Neural cell (in vitro differentiated cells): Measurements from ENCODE around the gene COQ7. TPM values are rescaled to one million over a fixed set of nuclear protein-coding genes. Genes with fewer than 3 reads are reported as not detected.

Source experiments
- H2AFZ ChIP-seq: fragments of 200-600, 300-800 bp; sonication (generic), shearing (Covaris generic); 2 replicates; pipeline ENCODE4 v1.6.0; 2014; ENCODE audit warnings: low read depth, mild to moderate bottlenecking, antibody characterized with exemption, low read length, moderate library complexity
- H3F3A ChIP-seq: fragments of 200-600 bp; shearing (Covaris generic); 2 replicates; pipeline ENCODE4 v1.6.1; 2016; ENCODE audit warnings: mild to moderate bottlenecking, moderate library complexity, mixed read lengths, antibody characterized with exemption, low read length; ENCODE audit not compliant: insufficient read depth, poor library complexity, severe bottlenecking
- H3K27ac ChIP-seq: fragments of 200-600, 300-800 bp; sonication (generic), shearing (Covaris generic); 2 replicates; pipeline ENCODE4 v1.5.1; 2014; ENCODE audit warnings: mild to moderate bottlenecking, low read length, moderate library complexity
- H3K27me3 ChIP-seq: fragments of 300-800, 200-600 bp; sonication (generic), shearing (Covaris generic); 2 replicates; pipeline ENCODE4 v1.6.0; 2014; ENCODE audit warnings: mild to moderate bottlenecking, low read depth, low read length, moderate library complexity; ENCODE audit not compliant: insufficient read depth
- H3K36me3 ChIP-seq: fragments of 300-800, 200-600 bp; sonication (generic), shearing (Covaris generic); 2 replicates; pipeline ENCODE4 v1.5.1; 2014; ENCODE audit warnings: mild to moderate bottlenecking, antibody characterized with exemption, low read length, moderate library complexity; ENCODE audit not compliant: insufficient read depth
- H3K4me2 ChIP-seq: fragments of 300-800, 200-600 bp; sonication (generic), shearing (Covaris generic); 2 replicates; pipeline ENCODE4 v1.6.0; 2014; ENCODE audit warnings: mild to moderate bottlenecking, low read length
- H3K4me3 ChIP-seq: fragments of 300-800, 200-600 bp; sonication (generic), shearing (Covaris generic); 2 replicates; pipeline ENCODE4 v1.5.1; 2014; ENCODE audit warnings: mild to moderate bottlenecking, low read length, moderate library complexity
- H3K79me2 ChIP-seq: fragments of 200-600 bp; shearing (Covaris generic); replicated peaks from 2 replicates; pipeline ENCODE4 v1.6.0; 2014; ENCODE audit warnings: mild to moderate bottlenecking, low read length, moderate library complexity; ENCODE audit not compliant: insufficient read depth
- H3K9ac ChIP-seq: fragments of 300-800, 200-600 bp; sonication (generic), shearing (Covaris generic); 2 replicates; pipeline ENCODE4 v1.6.1; 2016; ENCODE audit warnings: mild to moderate bottlenecking, low read length, mixed read lengths
- H3K9me2 ChIP-seq: fragments of 200-600 bp; shearing (Covaris generic); 2 replicates; pipeline ENCODE4 v1.6.1; 2016; ENCODE audit warnings: mild to moderate bottlenecking, low read length, mixed read lengths; ENCODE audit not compliant: insufficient read depth
- H3K9me3 ChIP-seq: fragments of 200-600, 300-800 bp; sonication (generic), shearing (Covaris generic); 2 replicates; pipeline ENCODE4 v1.6.1; 2016; ENCODE audit warnings: mild to moderate bottlenecking, mixed run types, low read length, moderate library complexity, mixed read lengths
- H4K20me1 ChIP-seq: fragments of 200-600 bp; shearing (Covaris generic); 2 replicates; pipeline ENCODE4 v1.6.1; 2016; ENCODE audit warnings: mild to moderate bottlenecking, mixed run types; ENCODE audit not compliant: insufficient read depth
- CTCF ChIP-seq: fragments of 450-650 bp; IDR thresholded peaks from 2 replicates; pipeline ENCODE4 v1.5.1; 2014; ENCODE audit warnings: antibody characterized with exemption, mild to moderate bottlenecking, moderate library complexity; ENCODE audit not compliant: poor library complexity, severe bottlenecking
- EP300 ChIP-seq: fragments of 450-650 bp; conservative IDR thresholded peaks from 2 replicates; pipeline ENCODE4 v1.6.1; 2014; ENCODE audit warnings: antibody characterized with exemption, mild to moderate bottlenecking, moderate library complexity; ENCODE audit not compliant: poor library complexity, severe bottlenecking
- EZH2 ChIP-seq: fragments of 200-600, 300-800 bp; shearing (Covaris generic), sonication (generic); IDR thresholded peaks from 2 replicates; pipeline ENCODE4 v1.6.1; 2014; ENCODE audit warnings: antibody characterized with exemption, low read length, borderline replicate concordance, mild to moderate bottlenecking; ENCODE audit not compliant: insufficient read depth, poor library complexity, severe bottlenecking
- MXI1 ChIP-seq: fragments of 450-650 bp; conservative IDR thresholded peaks from 2 replicates; pipeline ENCODE4 v1.6.1; 2014; ENCODE audit warnings: antibody characterized with exemption, mild to moderate bottlenecking; ENCODE audit not compliant: poor library complexity, severe bottlenecking
- POLR2AphosphoS5 ChIP-seq: IDR thresholded peaks from 2 replicates; pipeline ENCODE4 v1.6.1; 2012
- RAD21 ChIP-seq: fragments of 450-650 bp; conservative IDR thresholded peaks from 2 replicates; pipeline ENCODE4 v1.6.1; 2014; ENCODE audit warnings: antibody characterized with exemption, mild to moderate bottlenecking, moderate library complexity
- SMC3 ChIP-seq: fragments of 450-650 bp; conservative IDR thresholded peaks from 2 replicates; pipeline ENCODE4 v1.6.1; 2014; ENCODE audit warnings: antibody characterized with exemption, mild to moderate bottlenecking, moderate library complexity; ENCODE audit not compliant: poor library complexity
- TAF1 ChIP-seq: IDR thresholded peaks from 2 replicates; pipeline ENCODE4 v1.6.1; 2012; ENCODE audit warnings: low read depth
- polyA plus RNA-seq: library from polyadenylated mRNA; depleted of rRNA; stranded (reverse); fragments of >200 nt; gene quantifications from 2 replicates; pipeline ENCODE4 v1.2.3, GENCODE V29; 2014
- TF ChIP-seq, protein P1 (sequence below): IDR thresholded peaks from 2 replicates; pipeline ENCODE4 v1.6.1; 2012; ENCODE audit warnings: borderline replicate concordance

The COQ7 gene
- polyA plus RNA-seq, 1 donor from 2014 or later = 38.5 TPM

DNA sequence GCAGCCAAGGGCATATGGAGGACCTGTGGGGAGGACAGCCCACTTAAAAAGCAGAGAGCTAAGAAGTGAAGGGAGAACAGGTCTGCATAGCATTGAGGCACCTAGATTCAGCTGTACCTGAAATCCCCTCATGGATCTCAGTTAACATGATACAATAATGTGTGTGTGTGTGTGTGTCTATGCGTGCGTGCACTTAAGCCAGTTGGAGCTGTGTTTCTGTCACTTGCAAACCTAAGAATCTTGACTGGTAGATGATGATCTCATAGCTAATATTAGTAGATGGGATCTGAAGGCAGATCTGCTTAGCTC is 44.6 kb downstream of the COQ7 start:
- no peaks in the 10 kb centered on the region for H3F3A ChIP-seq
- H3K27ac ChIP-seq = no peak overlapping the region
- no peaks in the 10 kb centered on the region for H4K20me1 ChIP-seq
- H3K79me2 ChIP-seq = no peaks in the 10 kb centered on the region
- no peak overlapping the region for H3K4me2 ChIP-seq
- H3K9me2 ChIP-seq = no peaks in the 10 kb centered on the region
- no peak overlapping the region for H2AFZ ChIP-seq
- no peak overlapping the region for H3K9ac ChIP-seq
- H3K36me3 ChIP-seq = no peaks in the 10 kb centered on the region
- H3K27me3 ChIP-seq = peaks cover 27% of the 10 kb centered on the region
- H3K9me3 ChIP-seq = no peaks in the 10 kb centered on the region
- TF ChIP-seq EP300 (no peak), MXI1 (no peak), RAD21 (no peak), CTCF (no peak), EZH2 (no peak), POLR2AphosphoS5 (no peak), TAF1 (no peak), SMC3 (no peak)
- TF ChIP-seq, protein P1, sequence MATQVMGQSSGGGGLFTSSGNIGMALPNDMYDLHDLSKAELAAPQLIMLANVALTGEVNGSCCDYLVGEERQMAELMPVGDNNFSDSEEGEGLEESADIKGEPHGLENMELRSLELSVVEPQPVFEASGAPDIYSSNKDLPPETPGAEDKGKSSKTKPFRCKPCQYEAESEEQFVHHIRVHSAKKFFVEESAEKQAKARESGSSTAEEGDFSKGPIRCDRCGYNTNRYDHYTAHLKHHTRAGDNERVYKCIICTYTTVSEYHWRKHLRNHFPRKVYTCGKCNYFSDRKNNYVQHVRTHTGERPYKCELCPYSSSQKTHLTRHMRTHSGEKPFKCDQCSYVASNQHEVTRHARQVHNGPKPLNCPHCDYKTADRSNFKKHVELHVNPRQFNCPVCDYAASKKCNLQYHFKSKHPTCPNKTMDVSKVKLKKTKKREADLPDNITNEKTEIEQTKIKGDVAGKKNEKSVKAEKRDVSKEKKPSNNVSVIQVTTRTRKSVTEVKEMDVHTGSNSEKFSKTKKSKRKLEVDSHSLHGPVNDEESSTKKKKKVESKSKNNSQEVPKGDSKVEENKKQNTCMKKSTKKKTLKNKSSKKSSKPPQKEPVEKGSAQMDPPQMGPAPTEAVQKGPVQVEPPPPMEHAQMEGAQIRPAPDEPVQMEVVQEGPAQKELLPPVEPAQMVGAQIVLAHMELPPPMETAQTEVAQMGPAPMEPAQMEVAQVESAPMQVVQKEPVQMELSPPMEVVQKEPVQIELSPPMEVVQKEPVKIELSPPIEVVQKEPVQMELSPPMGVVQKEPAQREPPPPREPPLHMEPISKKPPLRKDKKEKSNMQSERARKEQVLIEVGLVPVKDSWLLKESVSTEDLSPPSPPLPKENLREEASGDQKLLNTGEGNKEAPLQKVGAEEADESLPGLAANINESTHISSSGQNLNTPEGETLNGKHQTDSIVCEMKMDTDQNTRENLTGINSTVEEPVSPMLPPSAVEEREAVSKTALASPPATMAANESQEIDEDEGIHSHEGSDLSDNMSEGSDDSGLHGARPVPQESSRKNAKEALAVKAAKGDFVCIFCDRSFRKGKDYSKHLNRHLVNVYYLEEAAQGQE = no peak
- no peak overlapping the region for H3K4me3 ChIP-seq

DNA sequence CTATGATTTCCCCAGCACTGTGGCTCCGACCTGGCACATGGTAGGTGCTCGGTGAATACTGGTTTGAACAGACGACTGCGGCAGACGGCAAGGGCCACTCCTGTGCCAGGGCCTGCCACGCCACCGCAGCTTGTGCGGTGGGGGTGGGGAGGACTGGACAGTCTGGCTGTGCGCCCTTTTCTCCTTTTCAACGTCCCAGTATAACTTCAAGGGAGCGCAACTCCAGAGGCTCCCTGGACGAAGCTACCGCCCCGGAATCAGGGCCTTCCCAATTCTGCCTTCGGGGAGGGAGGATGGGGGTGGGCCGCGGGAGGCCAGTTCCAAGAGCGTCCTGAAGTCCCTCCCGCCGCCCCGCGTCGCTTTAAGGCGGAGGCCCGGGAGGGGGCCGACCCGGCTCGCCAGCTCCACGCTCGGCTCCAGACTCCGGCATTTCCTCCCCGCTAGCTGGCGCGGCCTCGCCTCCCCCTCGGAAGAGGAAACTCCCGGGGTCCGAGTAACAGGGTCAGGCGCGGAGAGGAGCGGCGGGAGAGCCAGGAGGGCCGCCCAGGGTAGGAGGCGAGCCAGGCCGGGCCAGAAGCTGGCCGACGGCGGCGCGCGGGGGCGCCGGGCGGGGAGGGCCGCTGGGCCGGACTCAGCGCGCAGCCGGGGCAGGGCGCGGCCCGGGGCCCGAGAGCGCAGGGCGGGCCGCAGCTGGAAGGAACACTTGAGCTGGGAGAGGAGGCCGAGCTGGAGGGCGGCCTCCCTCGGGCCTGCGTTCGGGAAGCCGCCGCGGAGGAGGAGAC is 46.4 kb downstream of the COQ7 start, which contains the start of gene ITPRIPL2:
ITPRIPL2 (plus strand) TSS at position 388 of the 782 bp plus-strand sequence. CDS start 498 bp downstream, outside the sequence.
- TF ChIP-seq SMC3 = no peak
- no peak for TF ChIP-seq EP300
- no peak for TF ChIP-seq EZH2
- TF ChIP-seq RAD21 = no peak
- TF ChIP-seq, protein P1 = no peak
- TF ChIP-seq TAF1 = no peak
- no peak for TF ChIP-seq MXI1
- no peak for TF ChIP-seq POLR2AphosphoS5
- no peak for TF ChIP-seq CTCF
- Histone ChIP-seq H3K4me2 (no peak within 1 kb of the TSS), H3K79me2 (no peaks in the 10 kb centered on the region), H2AFZ (no peak within 1 kb of the TSS), H3F3A (no peaks in the 10 kb centered on the region), H3K36me3 (no peaks in the 10 kb centered on the region), H3K9ac (no peak within 1 kb of the TSS), H4K20me1 (no peaks in the 10 kb centered on the region), H3K9me3 (no peaks in the 10 kb centered on the region), H3K27me3 (peaks cover 27% of the 10 kb centered on the region), H3K27ac (no peak within 1 kb of the TSS), H3K9me2 (no peaks in the 10 kb centered on the region), H3K4me3 (no peak within 1 kb of the TSS)
